HepG2 (cell line): ENCODE results near the gene POC1B.

Experiments used
- CTCF ChIP-seq: sonication (generic); formaldehyde crosslinking; IDR thresholded peaks from 2 replicates; pipeline ENCODE4 v1.5.0; 2020; ENCODE audit warnings: mild to moderate bottlenecking, missing genetic modification reagents, moderate library complexity
- HCFC1 ChIP-seq: fragments of 150-350 bp; IDR thresholded peaks from 2 replicates; pipeline ENCODE4 v1.6.1; 2014; ENCODE audit warnings: low read depth, low read length
- RBAK ChIP-seq: sonication (generic); formaldehyde crosslinking; IDR thresholded peaks from 2 replicates; pipeline ENCODE4 v1.5.1; 2020; ENCODE audit warnings: mild to moderate bottlenecking, missing genetic modification reagents
- TBP ChIP-seq: sonication (generic); formaldehyde crosslinking; IDR thresholded peaks from 2 replicates; pipeline ENCODE4 v1.5.0; 2020; ENCODE audit warnings: missing genetic modification reagents
- ZBTB37 ChIP-seq: sonication (generic); formaldehyde crosslinking; IDR thresholded peaks from 2 replicates; pipeline ENCODE4 v1.4.0; 2020; ENCODE audit warnings: mild to moderate bottlenecking, missing genetic modification reagents
- ZBTB4 ChIP-seq: sonication (generic); formaldehyde crosslinking; IDR thresholded peaks from 2 replicates; pipeline ENCODE4 v1.4.0; 2020; ENCODE audit warnings: missing genetic modification reagents, mild to moderate bottlenecking, borderline replicate concordance

- TF ChIP-seq ZBTB4 (no peak), RBAK (CRISPR knock-in tag) (no peak), CTCF (CRISPR knock-in tag) (no peak), TBP (no peak), HCFC1 (no peak), ZBTB37 (CRISPR knock-in tag) (no peak)
Observed at GRCh38 chr12:89476232-89476631, 49.6 kb downstream of the POC1B start.
